Mononuclear cell (primary cell): Measurements from ENCODE around the gene SH3BP4. TPM values are rescaled to one million over a fixed set of nuclear protein-coding genes. Genes with fewer than 3 reads are reported as not detected.

Experiments
- H3K27me3 ChIP-seq: 2 replicates; pipeline ENCODE4 v1.6.0; 2011; ENCODE audit warnings: low read length, control low read depth; ENCODE audit not compliant: insufficient read depth
- H3K4me1 ChIP-seq: 2 replicates; pipeline ENCODE4 v1.5.1; 2011; ENCODE audit warnings: mild to moderate bottlenecking, low read length, control low read depth; ENCODE audit not compliant: insufficient read depth
- H3K4me3 ChIP-seq: 2 replicates; pipeline ENCODE4 v1.5.1; 2011; ENCODE audit warnings: mild to moderate bottlenecking, low read length, moderate library complexity
- H3K9me3 ChIP-seq: 2 replicates; pipeline ENCODE4 v1.5.1; 2011; ENCODE audit warnings: low read depth, mild to moderate bottlenecking, control low read depth, low read length
- total RNA-seq: library from RNA; depleted of rRNA; stranded (reverse); fragments of >200 nt; gene quantifications from one replicate; pipeline ENCODE4 v1.2.3, GENCODE V29; 2012

Gene SH3BP4
- total RNA-seq, 1 donor: 1.4 TPM

- H3K9me3 ChIP-seq: no peaks in the 10 kb centered on the region
- H3K27me3 ChIP-seq: peaks cover 33% of the 10 kb centered on the region
- H3K4me3 ChIP-seq: no peak overlapping the region
- H3K4me1 ChIP-seq: peaks cover 9% of the 10 kb centered on the region
These were observed 2.8 kb downstream of the SH3BP4 start for GRCh38 chr2:234954551-234954992.

- no peaks in the 10 kb centered on the region for H3K9me3 ChIP-seq
- no peak overlapping the region for H3K4me3 ChIP-seq
- peaks cover 27% of the 10 kb centered on the region for H3K27me3 ChIP-seq
- H3K4me1 ChIP-seq: peaks cover 9% of the 10 kb centered on the region
These were observed 3.3 kb downstream of the SH3BP4 start for GRCh38 chr2:234955091-234955591.

- Histone ChIP-seq H3K27me3 (peaks cover 18% of the 10 kb centered on the region), H3K4me1 (peaks cover 2% of the 10 kb centered on the region), H3K9me3 (no peaks in the 10 kb centered on the region), H3K4me3 (no peak overlapping the region)
These were observed 4.2 kb downstream of the SH3BP4 start for GRCh38 chr2:234955971-234956509.

GRCh38 chr2:234957834-234958135 lies 6.0 kb downstream of the SH3BP4 start:
- no peaks in the 10 kb centered on the region for H3K9me3 ChIP-seq
- H3K4me3 ChIP-seq: no peak overlapping the region
- H3K27me3 ChIP-seq: peaks cover 12% of the 10 kb centered on the region
- no peaks in the 10 kb centered on the region for H3K4me1 ChIP-seq

- Histone ChIP-seq H3K4me3 (no peak overlapping the region), H3K9me3 (no peaks in the 10 kb centered on the region), H3K27me3 (peaks cover 6% of the 10 kb centered on the region), H3K4me1 (no peaks in the 10 kb centered on the region)
These were observed 6.5 kb downstream of the SH3BP4 start for GRCh38 chr2:234958311-234958710.

DNA sequence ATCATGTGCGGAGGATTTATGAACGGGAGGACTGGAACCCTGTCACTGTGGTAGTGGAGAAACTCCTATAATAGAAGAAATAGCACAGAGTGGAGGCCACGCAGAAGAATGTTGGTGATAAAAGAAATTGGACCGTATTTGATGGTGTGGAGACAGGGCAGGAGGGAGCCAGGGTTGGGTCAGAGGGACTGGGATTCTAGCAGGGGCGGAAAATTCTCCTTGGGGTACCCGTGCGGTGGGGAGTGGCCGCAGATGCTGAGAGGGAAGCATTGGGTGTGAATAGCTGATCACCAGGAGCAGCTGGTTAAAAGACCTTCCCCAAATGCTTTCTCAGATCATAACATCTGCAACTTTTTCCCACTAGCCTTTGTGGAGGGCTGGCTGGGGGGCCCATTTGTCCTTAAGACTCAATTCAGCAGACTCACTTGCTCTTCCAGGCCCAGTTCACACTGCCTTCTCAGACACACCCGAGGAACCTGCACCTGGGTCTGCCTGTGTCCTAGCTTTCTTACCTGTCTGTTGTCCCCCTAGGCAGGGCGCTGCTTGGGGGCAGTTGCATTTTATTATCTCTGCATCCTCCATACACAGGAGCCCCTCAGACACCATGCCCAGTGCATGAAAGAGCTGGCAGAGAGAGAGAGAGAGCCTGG lies 7.1 kb downstream of the SH3BP4 start:
- H3K4me1 ChIP-seq: no peaks in the 10 kb centered on the region
- H3K27me3 ChIP-seq: peaks cover 3% of the 10 kb centered on the region
- no peak overlapping the region for H3K4me3 ChIP-seq
- no peaks in the 10 kb centered on the region for H3K9me3 ChIP-seq

- no peak overlapping the region for H3K4me3 ChIP-seq
- no peaks in the 10 kb centered on the region for H3K4me1 ChIP-seq
- H3K27me3 ChIP-seq: no peaks in the 10 kb centered on the region
- H3K9me3 ChIP-seq: no peaks in the 10 kb centered on the region
These were observed 8.6 kb downstream of the SH3BP4 start for GRCh38 chr2:234960175-234961088.

DNA sequence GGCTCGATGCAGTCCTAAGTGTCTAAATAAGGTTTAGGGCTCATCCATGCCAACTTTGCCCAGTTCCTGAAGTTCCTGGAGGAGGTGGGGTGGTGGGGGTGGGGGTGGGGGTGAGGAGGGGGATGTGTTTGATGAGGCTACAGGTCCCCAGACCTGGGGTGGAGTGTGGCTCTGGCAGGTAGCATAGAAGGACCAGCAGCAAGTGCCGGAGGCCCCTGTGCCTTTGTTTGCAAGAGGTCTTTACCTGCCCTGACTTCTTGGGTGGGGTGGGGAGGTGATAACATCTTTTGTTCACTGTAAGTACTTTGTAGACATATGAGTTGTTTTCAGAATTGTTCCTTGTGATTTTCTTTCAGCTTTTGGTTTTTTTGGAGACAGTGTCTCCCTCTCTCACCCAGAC lies 10.0 kb downstream of the SH3BP4 start:
- H3K9me3 ChIP-seq: no peaks in the 10 kb centered on the region

DNA sequence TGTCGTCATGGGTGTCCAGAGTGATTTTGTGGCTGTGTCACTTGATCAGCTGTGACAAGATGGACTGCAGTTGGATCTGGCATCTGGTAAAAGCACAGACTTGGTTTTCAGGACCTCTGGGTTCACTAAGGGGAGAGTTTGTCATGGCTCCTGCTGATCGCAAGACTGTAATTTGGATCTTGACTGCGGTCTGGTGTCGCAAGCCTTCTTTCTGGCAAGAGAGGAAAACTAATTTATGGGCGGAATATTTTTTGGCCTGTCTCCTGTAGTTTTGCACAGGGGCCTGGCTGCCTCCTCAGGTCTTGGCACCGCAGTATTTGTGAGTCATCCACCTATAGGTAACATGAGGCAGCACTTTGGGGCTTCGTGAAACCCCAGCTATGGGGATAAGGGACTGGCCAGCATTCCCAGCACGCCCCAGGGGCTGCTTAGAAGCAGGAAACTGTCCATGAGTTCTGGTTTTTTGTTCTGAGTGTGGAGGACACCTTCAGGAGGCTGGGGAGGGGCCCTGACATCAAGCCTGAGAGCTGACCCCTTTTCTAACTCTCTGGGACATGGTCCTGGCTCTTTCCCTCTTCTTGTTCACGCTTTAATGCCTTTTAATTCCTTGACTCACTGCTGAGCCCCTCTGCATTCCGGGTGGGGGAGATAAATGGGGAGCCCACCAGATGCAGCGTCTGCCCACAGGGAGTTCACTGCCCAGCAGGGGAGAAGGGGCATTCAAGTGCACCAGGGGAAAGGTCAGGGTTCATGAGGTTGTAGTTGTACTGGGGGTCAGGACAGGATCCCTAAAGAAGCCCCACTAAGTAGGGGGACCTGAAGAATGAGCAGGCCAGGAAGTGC lies 12.2 kb downstream of the SH3BP4 start:
- H3K27me3 ChIP-seq: no peaks in the 10 kb centered on the region
- no peaks in the 10 kb centered on the region for H3K9me3 ChIP-seq
- H3K4me1 ChIP-seq: peaks cover 3% of the 10 kb centered on the region

More for the DNA sequence above, 10.0 kb downstream of the SH3BP4 start:
- no peak overlapping the region for H3K4me3 ChIP-seq
- H3K4me1 ChIP-seq: no peaks in the 10 kb centered on the region
- no peaks in the 10 kb centered on the region for H3K27me3 ChIP-seq

DNA sequence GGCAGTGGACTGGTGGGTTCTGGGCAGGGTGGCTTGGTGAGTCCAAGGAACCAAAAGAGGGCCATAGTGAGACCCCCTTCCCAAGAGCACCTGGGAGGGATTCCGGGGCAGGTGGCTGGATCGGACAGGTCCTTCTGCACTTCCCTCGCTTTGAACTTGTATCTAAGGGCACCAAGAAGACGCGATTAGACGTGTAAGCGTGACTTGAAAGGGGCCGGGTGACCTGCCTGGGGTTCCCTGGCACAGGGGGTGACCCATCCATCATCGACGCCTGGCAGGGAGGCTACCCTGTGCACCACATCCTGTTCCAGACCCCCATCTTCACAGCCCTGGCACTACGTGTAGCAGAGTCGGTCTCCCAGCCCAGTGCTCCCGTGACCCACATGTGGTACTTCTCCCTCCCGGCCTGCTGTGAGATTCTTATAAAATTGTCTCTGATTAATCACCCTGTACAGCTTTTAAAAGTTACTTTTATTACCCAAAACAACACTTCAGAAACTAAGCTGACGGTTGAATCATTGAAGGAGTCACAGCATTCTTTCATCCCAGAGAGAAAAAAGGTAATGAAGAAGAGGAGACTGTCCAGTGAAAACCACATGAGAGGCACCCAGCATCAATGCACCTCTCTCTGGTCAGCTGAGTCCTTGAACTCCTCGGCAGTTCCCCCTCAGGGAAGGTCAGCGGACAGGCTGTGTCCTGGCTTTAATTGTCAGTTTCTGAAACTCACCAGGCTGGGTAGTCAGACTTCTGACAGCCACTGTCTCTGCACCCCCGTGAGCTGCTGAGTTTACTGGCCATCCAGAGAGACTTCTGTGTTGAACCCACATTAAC lies 13.0 kb downstream of the SH3BP4 start:
- no peaks in the 10 kb centered on the region for H3K27me3 ChIP-seq
- no peaks in the 10 kb centered on the region for H3K9me3 ChIP-seq
- H3K4me3 ChIP-seq: no peak overlapping the region
- H3K4me1 ChIP-seq: peaks cover 7% of the 10 kb centered on the region

More for the DNA sequence above, 12.2 kb downstream of the SH3BP4 start:
- H3K4me3 ChIP-seq: no peak overlapping the region

- H3K9me3 ChIP-seq: no peaks in the 10 kb centered on the region
These were observed 14.5 kb downstream of the SH3BP4 start for GRCh38 chr2:234966340-234966739.

GRCh38 chr2:234967201-234967869 lies 15.5 kb downstream of the SH3BP4 start:
- no peaks in the 10 kb centered on the region for H3K27me3 ChIP-seq
- H3K9me3 ChIP-seq: no peaks in the 10 kb centered on the region
- peaks cover 7% of the 10 kb centered on the region for H3K4me1 ChIP-seq
- H3K4me3 ChIP-seq: no peak overlapping the region

More at GRCh38 chr2:234966340-234966739, 14.5 kb downstream of the SH3BP4 start:
- Histone ChIP-seq H3K4me3 (no peak overlapping the region), H3K27me3 (no peaks in the 10 kb centered on the region), H3K4me1 (peaks cover 7% of the 10 kb centered on the region)

- Histone ChIP-seq H3K4me3 (no peak overlapping the region), H3K27me3 (no peaks in the 10 kb centered on the region), H3K9me3 (no peaks in the 10 kb centered on the region), H3K4me1 (peaks cover 7% of the 10 kb centered on the region)
These were observed 16.0 kb downstream of the SH3BP4 start for GRCh38 chr2:234967870-234968208.
